Tibial nerve (tissue), 3 donors: ENCODE measurements around the gene AKT3.

ENCODE experiments used
- CTCF ChIP-seq, 5 experiments: fragments of 200-600 bp in 3 of 5; fragments of 450-650 bp in 2 of 5; sonication (generic) in 3 of 5; IDR thresholded peaks; one replicate each; pipeline ENCODE4 v1.5.1; 2016 to 2019; ENCODE audit warnings: antibody characterized with exemption in 5 of 5, mild to moderate bottlenecking in 3 of 5, moderate library complexity in 2 of 5
- POLR2A ChIP-seq, 2 donors: fragments of 450-650 bp; IDR thresholded peaks; one replicate each; pipeline ENCODE4 v1.6.1; 2017; ENCODE audit warnings: antibody characterized with exemption in 2 of 2, mild to moderate bottlenecking in 2 of 2, moderate library complexity in 2 of 2

GRCh38 chr1:243723050-243723449, 127.0 kb downstream of the AKT3 start:
- TF ChIP-seq CTCF (IDR thresholded peaks at IDR 0.05) (no peak), POLR2A (IDR thresholded peaks at IDR 0.05) (no peak)
